ENCODE measurements around the gene SEC16B. TPM values are rescaled to one million over a fixed set of nuclear protein-coding genes. Genes with fewer than 3 reads are reported as not detected.
A peak's percentile ranks its signal among the peaks of the same experiment; 100 is the strongest.
"Not testable (repeated sequence)": the region's sequence is repeated elsewhere in the genome, so short reads cannot be mapped to it uniquely, and the experiment has no call there.

SEC16B gene
- total RNA-seq, 8 experiments from 2014 or later: 0.38 to 4.2 (median 1.0) TPM; not detected in 3

- no peak overlapping the region for H3K4me3 ChIP-seq
- in situ Hi-C loops (cut with MboI; ENCODE audit: low pct_unique_long_range_greater_than_20kb in 2 of 9, low sequenced_read_pairs in 9 of 9, unreplicated experiment in 9 of 9): no loop called here
- H3K4me1 ChIP-seq (replicated peaks in 1 of 2): no peaks in the 10 kb centered on the region
- no peak overlapping the region for H3K27ac ChIP-seq
- ATAC-seq (replicated peaks in 6 of 8): no peak
- WGBS, 10 experiments: 25 to 95% (median 73%) methylated on average over 2 to 5 of the region's 5 CpGs; no CpG with 5 or more reads in 5 of the 10 experiments
Observed at GRCh38 chr1:177996957-177997356, 27.1 kb upstream of the SEC16B start.

GRCh38 chr1:177995369-177995768, 25.5 kb upstream of the SEC16B start:
- ATAC-seq (replicated peaks in 6 of 8): no peak
- 40 to 100% (median 89%) methylated on average over 1 to 5 of the region's 5 CpGs; no CpG with 5 or more reads in 2 of the 10 experiments for WGBS, 10 experiments
- in situ Hi-C loops (cut with MboI; ENCODE audit: low pct_unique_long_range_greater_than_20kb in 2 of 9, low sequenced_read_pairs in 9 of 9, unreplicated experiment in 9 of 9): no loop called here
- no peak overlapping the region for H3K4me3 ChIP-seq
- no peak overlapping the region for H3K27ac ChIP-seq
- H3K4me1 ChIP-seq (replicated peaks in 1 of 2): no peaks in the 10 kb centered on the region

- in situ Hi-C loops (cut with MboI; ENCODE audit: low pct_unique_long_range_greater_than_20kb in 2 of 9, low sequenced_read_pairs in 9 of 9, unreplicated experiment in 9 of 9); H3K27ac ChIP-seq; H3K4me1 ChIP-seq (replicated peaks in 1 of 2); H3K4me3 ChIP-seq: not testable (repeated sequence)
- peak in 5 of 8 experiments; percentile 80 to 93 (median 84) for ATAC-seq (replicated peaks in 6 of 8)
- WGBS, 10 experiments: 20 to 100% (median 54%) methylated on average over 2 to 5 of the region's 5 CpGs; no CpG with 5 or more reads in 2 of the 10 experiments
Observed at GRCh38 chr1:177986281-177986680, 16.4 kb upstream of the SEC16B start.

- Histone ChIP-seq H3K4me3 (no peak overlapping the region), H3K4me1 (replicated peaks in 1 of 2) (peaks cover 0 to 6% of the 10 kb centered on the region in 2 donors), H3K27ac (no peak overlapping the region)
- in situ Hi-C loops (cut with MboI; ENCODE audit: low pct_unique_long_range_greater_than_20kb in 2 of 9, low sequenced_read_pairs in 9 of 9, unreplicated experiment in 9 of 9): no loop called here
- ATAC-seq (replicated peaks in 6 of 8): no peak
- WGBS, 10 experiments: 50 to 100% (median 92%) methylated on average over 1 of the region's 1 CpG; no CpG with 5 or more reads in 3 of the 10 experiments
Observed at GRCh38 chr1:177984761-177985160, 14.9 kb upstream of the SEC16B start.

GRCh38 chr1:177984136-177984525, 14.3 kb upstream of the SEC16B start:
- in situ Hi-C loops (cut with MboI; ENCODE audit: low pct_unique_long_range_greater_than_20kb in 2 of 9, low sequenced_read_pairs in 9 of 9, unreplicated experiment in 9 of 9): no loop called here
- peaks cover 0 to 6% of the 10 kb centered on the region in 2 donors for H3K4me1 ChIP-seq (replicated peaks in 1 of 2)
- no peak overlapping the region for H3K27ac ChIP-seq
- ATAC-seq (replicated peaks in 6 of 8): peak; percentile 24 to 98 (median 79)
- 0 to 100% (median 46%) methylated on average over 1 to 3 of the region's 3 CpGs; no CpG with 5 or more reads in 1 of the 10 experiments for WGBS, 10 experiments
- H3K4me3 ChIP-seq: no peak overlapping the region

GRCh38 chr1:177983482-177984135, 13.8 kb upstream of the SEC16B start:
- no peak overlapping the region for H3K4me3 ChIP-seq
- peak in 5 of 8 experiments; percentile 2 to 54 (median 39) for ATAC-seq (replicated peaks in 6 of 8)
- no peak overlapping the region for H3K27ac ChIP-seq
- WGBS, 10 experiments: 0 to 67% (median 49%) methylated on average over 1 to 3 of the region's 3 CpGs; no CpG with 5 or more reads in 1 of the 10 experiments
- peaks cover 0 to 6% of the 10 kb centered on the region in 2 donors for H3K4me1 ChIP-seq (replicated peaks in 1 of 2)
- in situ Hi-C loops (cut with MboI; ENCODE audit: low pct_unique_long_range_greater_than_20kb in 2 of 9, low sequenced_read_pairs in 9 of 9, unreplicated experiment in 9 of 9): no loop called here

GRCh38 chr1:177983077-177983476, 13.2 kb upstream of the SEC16B start:
- 43 to 100% (median 81%) methylated on average over 3 to 5 of the region's 5 CpGs; no CpG with 5 or more reads in 3 of the 10 experiments for WGBS, 10 experiments
- Histone ChIP-seq H3K27ac (no peak overlapping the region), H3K4me3 (no peak overlapping the region), H3K4me1 (replicated peaks in 1 of 2) (peaks cover 0 to 6% of the 10 kb centered on the region in 2 donors)
- in situ Hi-C loops (cut with MboI; ENCODE audit: low pct_unique_long_range_greater_than_20kb in 2 of 9, low sequenced_read_pairs in 9 of 9, unreplicated experiment in 9 of 9): no loop called here
- no peak for ATAC-seq (replicated peaks in 6 of 8)

- in situ Hi-C loops (cut with MboI; ENCODE audit: low pct_unique_long_range_greater_than_20kb in 2 of 9, low sequenced_read_pairs in 9 of 9, unreplicated experiment in 9 of 9): no loop called here
- ATAC-seq (replicated peaks in 6 of 8): no peak
- Histone ChIP-seq H3K27ac (no peak overlapping the region), H3K4me1 (replicated peaks in 1 of 2) (peaks cover 3% of the 10 kb centered on the region in 2 donors), H3K4me3 (no peak overlapping the region)
- WGBS, 10 experiments: 0 to 100% (median 88%) methylated on average over 1 of the region's 1 CpG; no CpG with 5 or more reads in 3 of the 10 experiments
Observed at GRCh38 chr1:177981200-177981599, 11.3 kb upstream of the SEC16B start.

- Histone ChIP-seq H3K4me1 (replicated peaks in 1 of 2) (peaks cover 0 to 4% of the 10 kb centered on the region in 2 donors), H3K4me3 (no peak overlapping the region), H3K27ac (no peak overlapping the region)
- WGBS, 10 experiments: 38 to 100% (median 87%) methylated on average over 1 of the region's 1 CpG; no CpG with 5 or more reads in 2 of the 10 experiments
- ATAC-seq (replicated peaks in 6 of 8): no peak
- in situ Hi-C loops (cut with MboI; ENCODE audit: low pct_unique_long_range_greater_than_20kb in 2 of 9, low sequenced_read_pairs in 9 of 9, unreplicated experiment in 9 of 9): no loop called here
Observed at GRCh38 chr1:177979272-177979671, 9.4 kb upstream of the SEC16B start.

- Histone ChIP-seq H3K27ac (no peak overlapping the region), H3K4me1 (replicated peaks in 1 of 2) (peaks cover 0 to 4% of the 10 kb centered on the region in 2 donors), H3K4me3 (no peak overlapping the region)
- in situ Hi-C loops (cut with MboI; ENCODE audit: low pct_unique_long_range_greater_than_20kb in 2 of 9, low sequenced_read_pairs in 9 of 9, unreplicated experiment in 9 of 9): no loop called here
- ATAC-seq (replicated peaks in 6 of 8): no peak
- 57 to 100% (median 100%) methylated on average over 1 of the region's 1 CpG for WGBS, 10 experiments
Observed at GRCh38 chr1:177978530-177978929, 8.7 kb upstream of the SEC16B start.

- WGBS, 10 experiments: 40 to 100% (median 91%) methylated on average over 1 of the region's 1 CpG; no CpG with 5 or more reads in 5 of the 10 experiments
- no peak for ATAC-seq (replicated peaks in 6 of 8)
- no peak overlapping the region for H3K4me3 ChIP-seq
- peaks cover 0 to 4% of the 10 kb centered on the region in 2 donors for H3K4me1 ChIP-seq (replicated peaks in 1 of 2)
- in situ Hi-C loops (cut with MboI; ENCODE audit: low pct_unique_long_range_greater_than_20kb in 2 of 9, low sequenced_read_pairs in 9 of 9, unreplicated experiment in 9 of 9): no loop called here
- H3K27ac ChIP-seq: no peak overlapping the region
Observed at GRCh38 chr1:177977141-177977540, 7.3 kb upstream of the SEC16B start.

- H3K27ac ChIP-seq: no peak overlapping the region
- in situ Hi-C loops (cut with MboI; ENCODE audit: low pct_unique_long_range_greater_than_20kb in 2 of 9, low sequenced_read_pairs in 9 of 9, unreplicated experiment in 9 of 9): no loop called here
- no peak overlapping the region for H3K4me3 ChIP-seq
- peaks cover 0 to 4% of the 10 kb centered on the region in 2 donors for H3K4me1 ChIP-seq (replicated peaks in 1 of 2)
- no peak for ATAC-seq (replicated peaks in 6 of 8)
Observed at GRCh38 chr1:177976596-177976995, 6.7 kb upstream of the SEC16B start.

GRCh38 chr1:177975588-177976495, 6.0 kb upstream of the SEC16B start:
- Histone ChIP-seq H3K27ac (no peak overlapping the region), H3K4me1 (replicated peaks in 1 of 2) (peaks cover 0 to 4% of the 10 kb centered on the region in 2 donors), H3K4me3 (no peak overlapping the region)
- 0 to 80% (median 66%) methylated on average over 1 to 5 of the region's 5 CpGs; no CpG with 5 or more reads in 1 of the 10 experiments for WGBS, 10 experiments
- in situ Hi-C loops (cut with MboI; ENCODE audit: low pct_unique_long_range_greater_than_20kb in 2 of 9, low sequenced_read_pairs in 9 of 9, unreplicated experiment in 9 of 9): no loop called here
- ATAC-seq (replicated peaks in 6 of 8): peak in 3 of 8 experiments; percentile 15 to 42 (median 40)

Measured in motor neuron (in vitro differentiated cells).